ENCODE results near the gene CAMTA1.
A peak's percentile ranks its signal among the peaks of the same experiment; 100 is the strongest.

The CAMTA1 gene

DNA sequence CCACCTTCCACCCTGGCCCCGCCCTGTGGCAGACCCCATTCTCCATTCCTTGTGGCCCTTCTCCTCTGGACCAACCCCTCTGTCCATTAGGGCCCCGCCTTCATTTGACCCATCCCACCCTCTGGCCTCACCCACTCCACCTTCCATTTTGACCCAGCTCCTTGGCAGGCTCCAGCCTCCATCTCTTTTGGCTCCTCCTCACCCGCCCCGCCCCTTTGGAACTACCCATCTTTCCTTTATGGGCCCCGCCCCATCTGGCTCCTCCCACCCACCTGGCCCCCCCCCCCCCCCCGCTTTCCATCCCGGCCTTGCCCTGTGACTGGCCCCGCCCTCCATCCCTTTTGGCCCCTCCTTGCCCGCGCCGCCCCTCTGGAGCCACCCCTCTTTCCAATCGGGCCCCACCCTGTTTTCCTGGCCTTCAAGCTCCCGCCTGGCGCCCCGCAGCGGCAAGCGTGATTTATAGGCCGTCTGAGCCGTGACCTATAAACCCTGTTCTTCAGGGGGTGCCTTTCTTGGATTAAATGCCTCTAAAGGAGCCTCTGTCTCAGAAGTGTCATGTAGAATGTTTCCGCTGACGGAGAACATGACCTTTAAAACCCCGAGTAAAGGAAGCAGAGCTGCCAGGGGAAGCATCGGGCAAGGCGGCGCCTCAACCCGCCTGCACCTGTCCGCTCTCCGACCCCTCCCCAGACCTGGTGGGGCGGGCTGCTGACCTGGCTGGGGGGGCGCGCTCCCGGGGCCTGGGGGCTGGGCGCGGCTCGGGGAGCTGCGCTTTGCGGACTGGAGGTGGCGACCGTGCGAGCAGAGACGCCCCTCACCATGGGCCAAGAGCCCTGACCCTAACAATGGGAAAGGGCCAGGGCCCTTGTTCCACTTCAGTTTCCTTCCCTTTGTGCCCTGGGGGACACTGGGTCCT, 178.0 kb downstream of the CAMTA1 start:
- peak overlapping the region in 6 of 21 experiments; percentile 3 to 51 (median 34) for H3K27ac ChIP-seq
- H3K4me3 ChIP-seq: no peak overlapping the region

DNA sequence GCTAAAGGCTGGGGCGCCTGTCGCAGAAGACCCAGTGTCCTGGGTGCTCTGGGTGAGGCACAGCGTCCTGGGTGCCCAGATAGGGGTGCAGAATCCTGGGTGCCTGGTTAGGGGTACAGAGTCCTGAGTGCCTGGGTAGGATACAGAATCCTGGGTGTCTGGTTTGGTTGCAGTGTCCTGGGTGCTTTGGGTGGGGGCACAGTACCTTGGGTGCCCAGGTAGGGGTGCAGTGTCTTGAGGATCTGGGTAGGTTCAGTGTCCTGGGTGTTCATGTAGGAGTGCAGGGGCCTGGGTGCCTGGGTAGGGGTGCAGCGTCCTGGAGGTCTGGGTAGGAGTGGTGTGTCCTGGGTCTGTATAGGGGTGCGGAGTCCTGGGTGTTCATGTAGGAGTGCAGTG, 178.7 kb downstream of the CAMTA1 start:
- H3K4me3 ChIP-seq: no peak overlapping the region

DNA sequence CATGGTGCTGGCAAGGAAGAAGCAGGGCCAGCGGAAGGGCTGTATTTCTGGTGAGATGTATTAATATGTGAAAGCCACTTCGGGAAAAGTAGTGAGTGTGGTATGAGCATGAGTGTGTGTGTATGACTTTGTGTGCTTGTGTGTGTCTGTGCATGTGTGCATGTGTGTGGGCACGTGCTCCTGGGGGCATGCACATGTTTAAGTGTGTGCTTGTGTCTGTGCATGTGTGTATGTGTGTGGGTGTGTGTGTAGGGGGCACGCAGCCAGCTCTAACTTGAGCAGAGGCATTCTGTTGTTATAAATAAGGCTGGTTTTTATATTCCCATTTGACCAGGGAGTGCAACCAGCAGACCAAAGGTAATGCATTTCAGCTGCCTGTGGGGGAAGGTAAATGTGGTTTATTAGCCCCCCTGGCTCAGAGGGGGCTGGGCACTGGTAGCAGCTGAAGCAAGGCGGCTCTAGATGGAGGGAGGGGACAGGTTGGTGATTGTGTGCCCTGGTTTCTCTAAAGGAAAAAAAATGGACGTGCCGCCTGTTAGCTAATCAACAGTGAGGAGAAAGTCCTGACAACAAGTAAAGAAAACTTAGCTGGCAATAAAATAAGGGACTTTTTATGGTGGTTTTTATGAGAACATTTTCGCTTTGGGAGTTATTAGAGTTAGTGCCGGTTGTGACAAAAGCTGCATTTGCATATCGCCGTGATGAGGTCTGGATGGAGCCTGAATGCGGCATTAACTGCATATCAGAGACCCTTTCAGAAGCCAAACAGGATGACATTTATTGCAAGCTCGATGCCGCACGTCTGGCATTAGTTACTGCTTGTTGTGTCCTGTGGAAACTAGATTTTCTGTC, 180.1 kb downstream of the CAMTA1 start:
- H3K4me3 ChIP-seq: no peak overlapping the region
- H3K27ac ChIP-seq: peak overlapping the region in 1 of 21 experiments; percentile 3

More for the DNA sequence above, 178.7 kb downstream of the CAMTA1 start:
- peak overlapping the region in 4 of 21 experiments; percentile 3 to 51 (median 34) for H3K27ac ChIP-seq

DNA sequence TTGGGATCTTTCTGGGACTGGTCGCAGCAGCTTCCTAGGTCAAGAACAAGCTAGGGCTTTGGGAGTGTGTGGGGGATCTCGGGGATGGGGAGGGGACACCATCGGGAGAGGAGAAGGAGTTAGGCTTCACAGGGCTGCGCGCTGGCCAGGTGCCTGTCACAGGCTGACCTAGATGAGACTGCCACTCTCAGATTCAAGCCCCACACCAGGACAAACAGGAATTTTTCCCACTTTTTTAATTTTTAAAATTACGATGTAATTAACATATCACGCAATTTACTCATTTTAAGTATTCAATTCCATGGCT, 180.6 kb downstream of the CAMTA1 start:
- H3K27ac ChIP-seq: peak overlapping the region in 1 of 21 experiments; percentile 3
- H3K4me3 ChIP-seq: no peak overlapping the region

DNA sequence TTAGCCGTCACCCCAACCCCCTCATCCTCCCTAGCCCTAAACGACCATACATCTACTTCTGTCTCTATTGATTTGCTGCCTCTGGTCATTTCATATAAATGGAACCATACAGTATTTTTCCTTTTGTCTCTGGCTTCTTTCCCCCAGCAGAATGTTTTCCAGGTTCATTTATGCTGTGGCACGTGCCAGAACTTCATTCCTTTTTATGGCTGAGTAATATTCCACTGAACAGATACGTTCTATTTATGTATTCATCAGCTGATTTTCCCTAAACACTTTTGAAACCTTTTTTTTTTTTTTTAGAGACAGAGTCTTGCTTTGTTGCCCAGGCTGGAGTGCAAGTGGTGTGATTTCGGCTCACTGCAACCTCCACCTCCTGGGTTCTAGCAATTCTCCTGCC, 181.1 kb downstream of the CAMTA1 start:
- no peak overlapping the region for H3K4me3 ChIP-seq

DNA sequence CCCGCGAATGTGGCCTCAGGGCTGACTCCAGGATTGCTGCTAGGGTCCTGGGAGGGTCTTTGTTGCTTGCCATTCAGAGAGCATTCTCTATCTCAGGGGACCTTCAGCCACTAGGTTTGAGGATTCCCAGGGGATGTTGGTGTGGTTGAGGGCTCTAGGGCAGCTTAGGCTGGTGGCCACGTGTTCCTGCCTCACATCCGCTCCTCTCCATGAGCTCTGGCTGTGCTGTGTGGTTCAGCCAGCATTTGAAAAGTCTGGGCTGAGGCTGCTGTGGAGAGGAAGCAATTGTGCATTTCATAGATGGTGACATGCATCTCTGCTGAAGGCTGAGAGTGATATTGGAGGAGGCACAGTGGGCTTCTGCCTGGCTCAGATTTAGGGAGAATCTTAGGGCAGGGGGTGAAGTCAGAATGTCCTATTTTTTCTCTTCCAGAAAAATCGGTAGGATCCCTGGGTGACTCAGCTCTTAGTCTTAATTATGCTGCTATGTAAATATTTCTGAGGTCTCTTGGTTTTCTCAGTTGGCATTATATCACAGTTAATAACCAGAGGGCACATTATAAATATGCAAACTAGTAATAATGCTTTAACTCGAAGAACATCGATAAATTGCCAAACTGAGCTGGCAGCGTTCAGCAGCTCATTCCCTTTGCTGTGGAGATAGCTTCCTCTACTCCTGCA, 182.3 kb downstream of the CAMTA1 start:
- Histone ChIP-seq H3K4me3 (no peak overlapping the region), H3K27ac (no peak overlapping the region)

More for the DNA sequence above, 181.1 kb downstream of the CAMTA1 start:
- H3K27ac ChIP-seq: no peak overlapping the region

DNA sequence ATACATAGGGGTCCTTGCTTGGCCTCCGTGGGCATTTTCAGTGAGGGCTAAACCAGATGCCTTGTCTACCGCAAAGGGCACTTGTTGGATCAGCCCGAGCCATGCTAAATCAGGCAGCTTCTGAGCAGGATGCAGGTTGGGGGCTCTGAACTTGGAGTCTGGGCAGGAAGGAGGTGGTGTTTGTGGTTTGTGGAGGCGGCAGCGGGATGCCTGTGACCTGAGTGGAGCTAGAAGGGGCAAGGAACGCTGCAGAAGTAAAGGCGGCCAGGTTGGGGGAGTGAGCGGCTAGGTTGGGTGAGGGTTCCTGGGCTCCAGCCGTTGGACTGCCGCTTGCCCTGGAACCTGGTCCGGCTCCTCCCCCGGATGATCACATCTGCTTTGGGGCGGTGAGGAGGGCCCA, 183.9 kb downstream of the CAMTA1 start:
- Histone ChIP-seq H3K4me3 (no peak overlapping the region), H3K27ac (no peak overlapping the region)

DNA sequence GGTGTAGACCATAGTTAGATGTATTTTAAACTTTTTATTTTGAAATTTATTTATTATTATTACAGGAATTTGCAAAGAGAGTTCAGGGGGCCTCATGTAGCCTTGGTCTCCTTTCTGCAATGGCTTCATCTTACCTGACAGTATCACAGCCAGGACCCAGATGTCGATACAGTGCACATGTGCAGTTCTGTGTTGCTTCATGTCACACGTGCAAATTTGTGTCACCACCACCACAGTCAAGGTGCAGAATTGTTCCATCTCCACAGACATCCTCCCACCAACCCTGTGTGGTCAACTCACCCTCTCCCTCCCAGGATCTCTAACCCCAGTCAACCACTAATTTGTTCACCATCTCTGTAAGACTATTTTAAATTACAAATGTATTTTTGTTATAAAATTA, 184.5 kb downstream of the CAMTA1 start:
- H3K4me3 ChIP-seq: no peak overlapping the region
- no peak overlapping the region for H3K27ac ChIP-seq

DNA sequence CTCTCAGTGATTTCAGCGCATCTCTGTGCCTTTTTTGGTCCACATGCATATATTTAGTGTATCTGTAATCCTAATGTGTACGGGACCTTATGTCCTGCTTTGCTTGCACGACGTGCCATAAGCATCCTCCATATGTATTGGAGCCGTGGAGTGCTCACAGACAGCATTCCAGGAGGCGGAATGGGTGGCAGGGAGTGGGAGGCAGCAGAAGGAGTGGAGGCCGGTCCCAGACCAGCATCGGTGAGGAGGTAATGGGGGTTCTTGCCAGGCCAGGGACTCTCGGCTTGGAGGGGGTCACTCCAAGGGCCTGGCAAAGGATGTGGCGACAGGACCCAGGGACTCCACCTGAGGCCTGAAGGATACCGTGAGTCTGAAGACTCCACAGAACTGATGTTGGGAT, 185.0 kb downstream of the CAMTA1 start:
- no peak overlapping the region for H3K4me3 ChIP-seq
- no peak overlapping the region for H3K27ac ChIP-seq

DNA sequence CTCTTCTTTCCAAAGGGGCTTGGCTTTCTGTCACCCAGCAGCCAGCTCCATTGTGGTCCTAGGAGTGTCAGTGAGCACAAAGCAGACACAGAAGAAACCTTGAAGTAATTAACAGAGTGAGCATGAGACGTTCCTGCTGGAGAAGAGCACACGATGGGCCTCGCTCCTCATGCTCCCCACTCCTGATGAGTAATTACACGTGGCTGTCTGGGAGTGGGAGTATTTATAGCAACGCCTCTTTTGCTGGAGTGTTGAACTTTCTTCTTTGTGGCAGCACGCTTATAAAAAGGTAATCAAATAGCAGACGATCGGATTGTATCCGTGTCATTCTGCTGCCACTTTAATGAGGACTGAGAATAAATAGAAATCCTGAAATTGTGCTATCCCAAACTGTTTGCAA, 185.8 kb downstream of the CAMTA1 start:
- no peak overlapping the region for H3K27ac ChIP-seq
- H3K4me3 ChIP-seq: no peak overlapping the region

DNA sequence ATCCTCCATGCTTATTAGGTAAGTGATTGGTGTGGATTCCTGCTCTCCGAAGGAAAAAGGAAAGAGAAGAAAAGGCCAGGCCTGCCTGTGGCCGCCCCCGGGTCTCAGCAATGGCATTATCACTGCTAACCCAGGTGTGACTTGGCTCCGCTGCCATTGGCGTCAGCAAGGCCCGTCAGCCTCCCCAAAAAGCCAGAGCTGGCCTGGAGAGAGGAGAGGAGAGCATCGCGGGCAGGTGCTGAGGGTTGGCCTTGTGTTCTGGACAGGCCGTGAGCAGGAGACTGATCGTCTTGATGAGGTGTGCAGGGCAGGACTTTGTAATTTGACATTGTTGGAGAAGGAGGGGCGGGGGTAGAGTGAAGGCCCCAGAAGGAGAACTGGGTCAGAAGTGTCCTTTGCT, 186.4 kb downstream of the CAMTA1 start:
- H3K27ac ChIP-seq: no peak overlapping the region
- no peak overlapping the region for H3K4me3 ChIP-seq

DNA sequence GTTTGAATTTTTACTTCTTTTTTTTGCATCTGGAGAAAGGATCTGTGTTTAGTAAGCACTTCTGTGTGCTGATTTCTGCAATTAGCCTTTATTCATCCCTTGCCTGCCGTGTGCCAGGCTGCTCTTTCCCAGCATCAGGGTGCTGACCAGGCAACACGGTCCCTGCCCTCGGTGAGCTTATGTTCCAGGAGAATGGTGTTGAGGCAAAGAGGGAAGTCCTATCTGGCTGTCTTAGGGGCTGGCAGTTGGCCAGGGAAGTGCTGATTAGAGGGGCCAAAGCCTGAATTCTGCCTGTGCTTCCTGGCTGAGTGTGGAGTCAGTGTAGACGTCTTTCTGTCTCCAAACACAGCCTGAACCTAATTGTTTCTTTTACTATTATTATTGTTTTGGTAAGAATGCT, 187.1 kb downstream of the CAMTA1 start:
- Histone ChIP-seq H3K27ac (no peak overlapping the region), H3K4me3 (no peak overlapping the region)

DNA sequence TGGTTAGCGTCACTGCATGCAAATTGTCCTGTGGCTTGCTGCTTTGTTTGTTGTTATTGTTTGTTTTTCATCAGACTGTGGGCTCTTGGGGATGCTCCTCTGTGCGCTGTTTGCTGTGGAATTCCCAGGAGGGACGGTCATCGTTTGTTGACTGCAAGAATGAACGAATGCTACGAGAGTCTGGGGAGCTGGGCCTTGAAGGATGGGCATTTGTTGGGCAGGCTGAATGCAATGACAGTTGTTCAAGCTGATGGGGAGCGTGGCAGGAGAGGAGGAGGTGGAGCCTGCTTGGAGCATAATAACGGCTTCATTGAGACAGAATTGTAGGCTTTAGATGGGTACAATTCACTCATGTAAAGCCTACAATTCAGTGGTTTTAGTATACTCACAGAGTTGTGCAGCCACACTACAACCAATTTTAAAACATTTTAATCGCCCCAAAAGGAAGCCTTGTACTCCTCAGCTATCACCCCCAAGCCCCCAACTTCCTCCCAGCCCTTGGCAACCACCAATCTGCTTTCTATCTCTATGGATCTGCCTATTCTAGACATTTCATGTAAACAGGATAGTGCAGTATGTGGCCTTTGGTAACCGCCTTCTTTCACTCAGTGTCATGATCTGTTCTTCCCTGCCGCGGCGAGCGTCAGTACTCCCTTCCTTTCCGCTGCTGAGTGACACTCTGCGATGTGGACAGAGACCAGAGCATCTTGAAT, 190.2 kb downstream of the CAMTA1 start:
- no peak overlapping the region for H3K27ac ChIP-seq
- H3K4me3 ChIP-seq: no peak overlapping the region

DNA sequence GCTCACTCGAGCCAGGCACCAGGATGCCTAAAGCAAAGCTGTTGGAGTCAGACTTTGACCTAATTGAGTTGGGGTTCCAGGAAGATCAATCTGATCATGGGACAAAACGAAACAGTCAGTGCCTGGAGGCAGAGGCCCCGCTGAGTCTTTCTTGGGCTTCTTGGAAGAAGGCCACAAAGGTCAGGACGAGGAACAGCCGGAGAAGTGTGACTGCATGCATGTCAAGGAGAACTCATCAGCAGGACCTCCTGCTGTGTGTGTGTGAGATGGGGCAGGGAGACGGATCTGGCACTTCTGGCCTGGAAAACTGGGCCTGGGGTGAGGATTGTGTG, 190.8 kb downstream of the CAMTA1 start:
- Histone ChIP-seq H3K27ac (no peak overlapping the region), H3K4me3 (no peak overlapping the region)

DNA sequence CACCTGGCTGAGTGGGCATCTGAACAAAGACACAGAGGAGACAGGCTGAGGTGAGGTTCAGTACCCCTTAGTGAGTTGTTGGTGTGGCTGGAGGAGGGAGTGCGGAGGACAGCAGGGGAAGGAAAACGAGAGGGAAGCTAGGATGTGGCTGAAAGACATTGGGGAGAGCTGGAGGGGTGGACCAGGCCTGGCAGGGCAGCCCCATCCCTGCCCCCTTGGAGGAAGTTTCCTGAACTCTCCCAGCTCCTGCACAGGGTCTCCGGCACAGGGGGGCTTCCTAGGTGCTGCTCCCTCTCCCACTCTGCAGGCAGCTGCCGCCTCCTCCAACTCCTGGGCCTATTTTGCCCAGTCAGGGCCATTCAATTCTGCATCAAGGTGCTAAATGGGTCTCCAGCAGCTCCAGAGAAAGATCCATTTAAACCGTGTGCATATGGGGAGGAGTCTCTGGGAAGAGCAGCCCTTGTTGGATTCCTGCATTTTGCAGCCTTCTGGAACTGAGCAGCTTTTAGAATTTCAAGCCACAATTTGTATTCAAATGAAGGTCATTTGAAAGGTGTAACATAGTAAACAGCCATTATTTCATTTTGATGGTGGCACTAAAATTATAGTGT, 193.9 kb downstream of the CAMTA1 start:
- no peak overlapping the region for H3K4me3 ChIP-seq
- no peak overlapping the region for H3K27ac ChIP-seq

DNA sequence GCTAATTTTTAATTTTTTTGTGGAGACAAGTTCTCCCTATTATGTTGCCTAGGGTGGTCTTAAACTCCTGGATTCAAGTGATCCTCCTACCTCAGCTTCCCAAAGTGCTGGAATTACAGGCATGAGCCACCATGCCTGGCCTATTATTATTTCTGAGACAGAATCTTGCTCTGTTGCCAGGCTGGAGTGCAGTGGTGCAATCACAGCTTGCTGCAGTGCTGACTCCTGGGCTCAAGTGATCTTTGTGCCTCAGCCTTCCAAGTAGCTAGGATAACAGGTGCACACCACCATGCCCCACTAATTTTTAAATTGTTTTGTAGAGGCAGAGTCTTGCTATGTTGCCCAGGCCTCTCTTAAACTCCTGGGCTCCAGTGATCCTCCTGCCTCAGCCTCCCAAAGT, 196.3 kb downstream of the CAMTA1 start:
- no peak overlapping the region for H3K4me3 ChIP-seq
- H3K27ac ChIP-seq: no peak overlapping the region

DNA sequence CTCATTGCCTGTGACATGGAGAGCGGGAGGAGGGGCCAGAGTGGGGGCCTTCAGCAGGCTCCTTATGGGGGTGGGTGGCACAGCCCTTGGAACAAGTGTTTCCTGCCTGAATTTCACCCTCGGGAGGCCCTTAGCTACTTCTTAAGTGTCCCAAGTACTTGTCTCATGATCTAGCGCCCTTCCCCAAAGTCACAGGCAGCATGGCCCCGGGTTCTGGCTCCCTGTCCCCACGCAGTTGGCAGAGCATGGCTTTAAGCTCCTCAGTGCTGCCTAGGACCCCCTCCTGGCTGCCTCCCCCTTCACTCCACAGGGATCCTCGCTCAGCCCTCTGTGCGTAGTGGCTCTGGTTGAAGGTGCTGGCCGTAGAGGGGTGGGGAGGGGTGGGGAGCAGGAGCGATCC, 197.2 kb downstream of the CAMTA1 start:
- no peak overlapping the region for H3K27ac ChIP-seq
- no peak overlapping the region for H3K4me3 ChIP-seq

DNA sequence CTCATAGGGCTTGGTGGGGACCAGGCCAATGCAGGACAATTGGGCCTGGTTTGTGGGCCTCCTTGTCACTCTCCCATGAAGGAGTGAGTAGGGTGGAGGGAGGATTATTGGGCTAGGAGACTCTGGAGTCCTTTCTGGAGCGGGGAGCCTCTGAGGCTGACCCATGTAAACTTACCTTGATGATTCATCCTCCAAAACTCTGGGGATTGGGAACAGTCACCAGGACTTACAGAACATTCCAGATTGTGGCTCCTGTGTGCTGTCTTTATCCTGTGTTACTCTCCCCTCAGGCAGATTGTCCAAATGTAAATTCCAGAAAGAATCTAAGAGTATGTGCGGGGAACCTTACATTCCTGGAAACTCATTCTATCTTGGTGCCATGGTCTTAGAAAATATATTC, 197.6 kb downstream of the CAMTA1 start:
- no peak overlapping the region for H3K27ac ChIP-seq
- H3K4me3 ChIP-seq: no peak overlapping the region

DNA sequence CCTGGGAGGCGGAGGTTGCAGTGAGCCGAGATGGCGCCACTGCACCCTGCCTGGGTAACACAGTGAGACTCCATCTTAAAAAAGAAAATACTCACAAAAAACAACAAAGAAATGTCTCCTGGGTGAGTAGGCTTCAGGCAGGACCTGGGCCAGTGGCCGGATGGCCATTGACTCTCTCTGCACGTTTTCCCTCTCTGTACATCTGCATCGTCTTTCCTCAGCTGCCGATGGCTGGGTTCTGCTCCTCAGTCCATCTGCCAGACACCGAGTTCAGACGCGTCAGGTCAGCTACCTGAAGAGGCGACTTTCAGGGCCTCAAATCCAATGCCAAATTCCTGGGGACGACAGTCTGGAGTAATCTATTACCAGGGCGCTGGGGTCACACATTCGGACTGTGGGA, 199.3 kb downstream of the CAMTA1 start:
- H3K27ac ChIP-seq: no peak overlapping the region
- no peak overlapping the region for H3K4me3 ChIP-seq

DNA sequence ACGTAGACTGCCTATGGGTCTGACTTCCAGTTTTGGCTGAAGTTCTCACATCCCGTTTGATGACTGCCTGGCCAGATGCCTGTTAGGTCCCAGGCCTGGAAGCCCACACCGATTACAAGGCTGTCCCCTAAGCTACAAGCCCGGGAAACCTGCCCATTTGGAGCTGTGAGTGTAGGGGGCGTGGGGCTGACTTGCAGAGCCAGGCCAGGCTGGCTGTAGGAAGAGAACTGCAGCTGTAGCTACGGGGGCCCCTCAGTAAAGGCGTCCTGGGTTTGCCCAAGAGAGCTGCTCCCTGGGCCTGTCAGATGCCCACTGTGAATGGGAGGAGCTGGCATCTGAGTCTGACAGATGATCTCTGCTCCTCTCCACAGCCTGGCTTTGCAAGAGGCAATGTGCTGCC, 199.7 kb downstream of the CAMTA1 start:
- no peak overlapping the region for H3K27ac ChIP-seq

More for the DNA sequence above, 199.7 kb downstream of the CAMTA1 start:
- H3K4me3 ChIP-seq: no peak overlapping the region
